VCaP (cell line): Measurements from ENCODE around the gene MCRIP2.

Experiments
- H3K27ac ChIP-seq: fragments of 450-650 bp; 2 replicates; pipeline ENCODE4 v1.5.1; 2017
- TF ChIP-seq, protein P1 (sequence below): fragments of 450-650 bp; conservative IDR thresholded peaks from 2 replicates; pipeline ENCODE4 v1.5.1; 2017; ENCODE audit warnings: mild to moderate bottlenecking, moderate library complexity

Gene MCRIP2

DNA sequence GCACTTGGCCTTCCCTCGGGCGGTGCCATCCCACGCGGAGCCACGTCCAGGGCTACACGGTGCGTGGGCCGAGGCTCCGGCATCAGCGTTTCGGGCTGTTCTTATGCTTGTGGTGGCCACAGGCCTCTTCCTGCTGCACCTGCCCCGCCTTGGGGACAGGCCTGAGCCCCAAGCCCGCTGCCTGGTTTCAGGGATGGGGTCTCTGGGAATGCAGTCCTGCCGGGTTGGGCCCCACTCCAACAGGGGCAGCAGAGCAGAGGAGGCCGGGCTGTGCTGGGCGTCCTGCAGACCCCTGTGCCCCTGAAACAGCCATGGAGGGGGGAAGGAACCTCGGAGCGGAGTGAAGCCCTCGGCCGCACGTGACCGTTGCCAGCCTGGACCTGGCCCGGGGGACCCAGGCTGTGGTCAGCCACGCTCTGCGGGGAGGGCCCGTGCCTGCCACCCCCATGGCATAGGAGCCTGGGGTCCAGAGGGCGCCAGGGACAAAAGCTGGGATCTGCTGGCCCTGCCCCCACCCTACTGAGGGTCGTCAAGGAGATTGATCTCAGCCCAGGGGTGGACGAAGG lies 11.3 kb upstream of the MCRIP2 start:
- H3K27ac ChIP-seq, result no peak overlapping the region
- TF ChIP-seq, protein P1, sequence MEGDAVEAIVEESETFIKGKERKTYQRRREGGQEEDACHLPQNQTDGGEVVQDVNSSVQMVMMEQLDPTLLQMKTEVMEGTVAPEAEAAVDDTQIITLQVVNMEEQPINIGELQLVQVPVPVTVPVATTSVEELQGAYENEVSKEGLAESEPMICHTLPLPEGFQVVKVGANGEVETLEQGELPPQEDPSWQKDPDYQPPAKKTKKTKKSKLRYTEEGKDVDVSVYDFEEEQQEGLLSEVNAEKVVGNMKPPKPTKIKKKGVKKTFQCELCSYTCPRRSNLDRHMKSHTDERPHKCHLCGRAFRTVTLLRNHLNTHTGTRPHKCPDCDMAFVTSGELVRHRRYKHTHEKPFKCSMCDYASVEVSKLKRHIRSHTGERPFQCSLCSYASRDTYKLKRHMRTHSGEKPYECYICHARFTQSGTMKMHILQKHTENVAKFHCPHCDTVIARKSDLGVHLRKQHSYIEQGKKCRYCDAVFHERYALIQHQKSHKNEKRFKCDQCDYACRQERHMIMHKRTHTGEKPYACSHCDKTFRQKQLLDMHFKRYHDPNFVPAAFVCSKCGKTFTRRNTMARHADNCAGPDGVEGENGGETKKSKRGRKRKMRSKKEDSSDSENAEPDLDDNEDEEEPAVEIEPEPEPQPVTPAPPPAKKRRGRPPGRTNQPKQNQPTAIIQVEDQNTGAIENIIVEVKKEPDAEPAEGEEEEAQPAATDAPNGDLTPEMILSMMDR, result no peak

DNA sequence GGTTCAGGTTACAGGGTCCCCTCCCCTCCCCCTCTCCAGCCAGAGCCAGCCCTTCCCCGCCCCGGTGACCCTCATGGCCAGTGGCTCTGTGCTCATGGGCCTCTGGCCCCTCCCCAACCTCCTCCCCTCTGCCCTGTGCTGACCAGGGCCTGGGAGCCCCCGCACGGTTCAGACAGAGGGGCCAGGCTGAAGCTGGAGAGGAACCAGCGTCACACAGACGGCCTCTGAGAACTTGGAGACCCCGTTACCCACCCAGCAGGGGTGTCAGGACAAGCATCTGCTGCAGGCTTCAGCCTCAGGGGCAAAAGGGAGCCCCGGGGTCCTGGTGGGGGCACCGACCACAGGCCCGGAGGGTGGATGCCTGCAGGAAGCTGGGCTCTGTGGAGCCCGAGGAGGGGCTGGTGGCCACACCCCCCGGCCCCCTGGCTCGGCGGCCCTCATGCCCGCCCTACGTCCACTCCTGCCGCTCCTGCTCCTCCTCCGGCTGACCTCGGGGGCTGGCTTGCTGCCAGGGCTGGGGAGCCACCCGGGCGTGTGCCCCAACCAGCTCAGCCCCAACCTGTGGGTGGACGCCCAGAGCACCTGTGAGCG lies 10.7 kb upstream of the MCRIP2 start, which contains the start of gene WFIKKN1:
WFIKKN1 (plus strand) TSS at position 171 of the 591 bp plus-strand sequence; CDS start at position 440, 269 bp downstream.
- no peak within 1 kb of the TSS for H3K27ac ChIP-seq
- TF ChIP-seq, protein P1, result no peak

DNA sequence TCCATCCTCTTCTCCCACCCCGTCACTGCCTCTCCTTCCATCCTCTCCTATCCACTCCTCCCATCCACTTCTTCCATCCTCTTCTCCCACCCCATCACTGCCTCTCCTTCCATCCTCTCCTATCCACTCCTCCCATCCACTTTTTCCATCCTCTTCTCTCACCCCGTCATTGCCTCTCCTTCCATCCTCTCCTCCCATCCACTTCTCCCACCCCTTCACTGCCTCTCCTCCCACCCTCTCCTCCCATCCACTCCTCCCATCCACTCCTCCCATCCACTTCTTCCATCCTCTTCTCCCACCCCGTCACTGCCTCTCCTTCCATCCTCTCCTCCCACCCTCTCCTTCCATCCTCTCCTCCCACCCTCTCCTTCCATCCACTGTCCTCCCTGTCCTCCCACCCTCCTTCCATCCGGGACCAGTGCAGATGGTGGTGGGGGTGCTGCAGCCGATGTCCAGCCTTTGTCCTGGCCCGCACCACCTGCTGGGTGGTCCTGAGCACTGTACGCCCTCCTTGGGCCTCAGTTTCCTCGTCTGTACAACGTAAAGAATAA lies 9.7 kb upstream of the MCRIP2 start:
- TF ChIP-seq, protein P1, result no peak
- H3K27ac ChIP-seq, result no peak overlapping the region

DNA sequence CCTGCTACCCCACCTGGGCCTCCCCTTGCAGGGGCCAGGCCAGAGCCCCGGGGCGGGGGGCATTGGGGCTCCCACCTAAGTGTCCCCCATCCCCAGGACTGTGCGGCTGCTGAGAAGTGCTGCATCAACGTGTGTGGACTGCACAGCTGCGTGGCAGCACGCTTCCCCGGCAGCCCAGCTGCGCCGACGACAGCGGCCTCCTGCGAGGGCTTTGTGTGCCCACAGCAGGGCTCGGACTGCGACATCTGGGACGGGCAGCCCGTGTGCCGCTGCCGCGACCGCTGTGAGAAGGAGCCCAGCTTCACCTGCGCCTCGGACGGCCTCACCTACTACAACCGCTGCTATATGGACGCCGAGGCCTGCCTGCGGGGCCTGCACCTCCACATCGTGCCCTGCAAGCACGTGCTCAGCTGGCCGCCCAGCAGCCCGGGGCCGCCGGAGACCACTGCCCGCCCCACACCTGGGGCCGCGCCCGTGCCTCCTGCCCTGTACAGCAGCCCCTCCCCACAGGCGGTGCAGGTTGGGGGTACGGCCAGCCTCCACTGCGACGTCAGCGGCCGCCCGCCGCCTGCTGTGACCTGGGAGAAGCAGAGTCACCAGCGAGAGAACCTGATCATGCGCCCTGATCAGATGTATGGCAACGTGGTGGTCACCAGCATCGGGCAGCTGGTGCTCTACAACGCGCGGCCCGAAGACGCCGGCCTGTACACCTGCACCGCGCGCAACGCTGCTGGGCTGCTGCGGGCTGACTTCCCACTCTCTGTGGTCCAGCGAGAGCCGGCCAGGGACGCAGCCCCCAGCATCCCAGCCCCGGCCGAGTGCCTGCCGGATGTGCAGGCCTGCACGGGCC lies 8.9 kb upstream of the MCRIP2 start:
- TF ChIP-seq, protein P1, result no peak
- no peak overlapping the region for H3K27ac ChIP-seq

DNA sequence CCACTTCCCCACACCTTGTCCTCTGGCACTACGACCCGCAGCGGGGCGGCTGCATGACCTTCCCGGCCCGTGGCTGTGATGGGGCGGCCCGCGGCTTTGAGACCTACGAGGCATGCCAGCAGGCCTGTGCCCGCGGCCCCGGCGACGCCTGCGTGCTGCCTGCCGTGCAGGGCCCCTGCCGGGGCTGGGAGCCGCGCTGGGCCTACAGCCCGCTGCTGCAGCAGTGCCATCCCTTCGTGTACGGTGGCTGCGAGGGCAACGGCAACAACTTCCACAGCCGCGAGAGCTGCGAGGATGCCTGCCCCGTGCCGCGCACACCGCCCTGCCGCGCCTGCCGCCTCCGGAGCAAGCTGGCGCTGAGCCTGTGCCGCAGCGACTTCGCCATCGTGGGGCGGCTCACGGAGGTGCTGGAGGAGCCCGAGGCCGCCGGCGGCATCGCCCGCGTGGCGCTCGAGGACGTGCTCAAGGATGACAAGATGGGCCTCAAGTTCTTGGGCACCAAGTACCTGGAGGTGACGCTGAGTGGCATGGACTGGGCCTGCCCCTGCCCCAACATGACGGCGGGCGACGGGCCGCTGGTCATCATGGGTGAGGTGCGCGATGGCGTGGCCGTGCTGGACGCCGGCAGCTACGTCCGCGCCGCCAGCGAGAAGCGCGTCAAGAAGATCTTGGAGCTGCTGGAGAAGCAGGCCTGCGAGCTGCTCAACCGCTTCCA lies 8.1 kb upstream of the MCRIP2 start:
- H3K27ac ChIP-seq, result no peak overlapping the region

DNA sequence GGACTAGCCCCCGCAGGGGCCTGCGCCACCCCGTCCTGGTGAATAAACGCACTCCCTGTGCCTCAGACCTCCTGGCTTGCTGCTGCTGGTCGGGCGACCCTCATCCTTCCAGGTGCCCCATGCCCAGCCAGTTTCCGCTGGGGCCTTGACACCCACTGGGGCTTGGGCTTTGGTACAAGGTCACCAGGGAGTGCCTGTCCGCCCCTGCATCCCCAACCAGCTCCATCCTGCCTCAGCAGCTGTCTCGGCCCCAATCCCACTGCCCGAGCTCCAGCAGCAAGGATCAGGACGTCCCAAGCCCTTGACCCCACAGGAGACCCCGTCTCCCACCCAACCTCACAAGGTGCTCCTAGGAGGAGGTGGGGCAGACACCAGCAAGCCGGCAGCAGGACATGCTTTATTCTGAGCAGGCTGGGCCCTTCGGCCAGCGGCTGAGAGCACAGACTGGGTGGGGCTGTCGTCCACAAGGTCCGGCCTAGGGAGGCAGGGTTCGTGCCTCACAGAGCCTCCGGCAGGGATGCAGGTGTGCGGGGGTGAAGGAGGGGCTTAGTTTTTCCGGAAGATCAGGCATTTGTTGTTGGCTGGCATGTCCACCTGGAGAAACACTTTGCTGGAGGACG lies 7.5 kb upstream of the MCRIP2 start:
- H3K27ac ChIP-seq, result no peak overlapping the region
- TF ChIP-seq, protein P1, result no peak

More for the DNA sequence above, 8.1 kb upstream of the MCRIP2 start:
- TF ChIP-seq, protein P1, result no peak
